SK-N-SH treated with all-trans-retinoic acid at 6 μM for 48 hours (cell line): Measurements from ENCODE around the gene KPNA6.

Source experiments
- ARNTL ChIP-seq: fragments of 450-650 bp; formaldehyde crosslinking; IDR thresholded peaks from 2 replicates; pipeline ENCODE4 v1.5.0; 2020; ENCODE audit warnings: low read depth, mild to moderate bottlenecking, moderate library complexity, borderline replicate concordance
- BACH2 ChIP-seq: fragments of 250-450 bp; sonication (Bioruptor Pico); IDR thresholded peaks from 2 replicates; pipeline ENCODE4 v1.9.0; 2021; ENCODE audit warnings: mild to moderate bottlenecking, borderline replicate concordance
- CSDC2 ChIP-seq: fragments of 250-450 bp; sonication (Bioruptor Pico); IDR thresholded peaks from 2 replicates; pipeline ENCODE4 v1.5.0; 2020; ENCODE audit warnings: mild to moderate bottlenecking, moderate library complexity
- RARB ChIP-seq: fragments of 250-450 bp; sonication (Bioruptor Pico); IDR thresholded peaks from 2 replicates; pipeline ENCODE4 v1.8.0; 2021; ENCODE audit warnings: mild to moderate bottlenecking, moderate library complexity
- TCF4 ChIP-seq: fragments of 250-450 bp; sonication (Bioruptor Pico); IDR thresholded peaks from 2 replicates; pipeline ENCODE4 v1.8.0; 2021; ENCODE audit warnings: mild to moderate bottlenecking, moderate library complexity, borderline replicate concordance
- ZFP3 ChIP-seq: fragments of 250-450 bp; sonication (Bioruptor Pico); IDR thresholded peaks from 2 replicates; pipeline ENCODE4 v1.5.0; 2020; ENCODE audit warnings: mild to moderate bottlenecking, moderate library complexity
- ZFP30 ChIP-seq: fragments of 450-650 bp; formaldehyde crosslinking; IDR thresholded peaks from 2 replicates; pipeline ENCODE4 v1.5.0; 2022; ENCODE audit warnings: mild to moderate bottlenecking, moderate library complexity
- ZNF565 ChIP-seq: fragments of 450-650 bp; formaldehyde crosslinking; conservative IDR thresholded peaks from 2 replicates; pipeline ENCODE4 v1.5.0; 2020; ENCODE audit warnings: low read depth, mild to moderate bottlenecking, moderate library complexity
- ZNF70 ChIP-seq: fragments of 450-650 bp; formaldehyde crosslinking; IDR thresholded peaks from 2 replicates; pipeline ENCODE4 v1.5.0; 2020; ENCODE audit warnings: mild to moderate bottlenecking, moderate library complexity
- TF ChIP-seq, protein P1 (sequence below): fragments of 250-450 bp; sonication (Bioruptor Pico); IDR thresholded peaks from 2 replicates; pipeline ENCODE4 v1.8.0; 2020; ENCODE audit warnings: mild to moderate bottlenecking, moderate library complexity, borderline replicate concordance
- TF ChIP-seq, protein P2 (sequence below): fragments of 250-450 bp; sonication (Bioruptor Pico); IDR thresholded peaks from 2 replicates; pipeline ENCODE4 v1.5.1; 2020; ENCODE audit warnings: low read depth, mild to moderate bottlenecking, moderate library complexity
- TF ChIP-seq, protein P3 (sequence below): fragments of 250-450 bp; sonication (Bioruptor Pico); IDR thresholded peaks from 2 replicates; pipeline ENCODE4 v1.8.0; 2021; ENCODE audit warnings: low read depth, mild to moderate bottlenecking, moderate library complexity, borderline replicate concordance

DNA sequence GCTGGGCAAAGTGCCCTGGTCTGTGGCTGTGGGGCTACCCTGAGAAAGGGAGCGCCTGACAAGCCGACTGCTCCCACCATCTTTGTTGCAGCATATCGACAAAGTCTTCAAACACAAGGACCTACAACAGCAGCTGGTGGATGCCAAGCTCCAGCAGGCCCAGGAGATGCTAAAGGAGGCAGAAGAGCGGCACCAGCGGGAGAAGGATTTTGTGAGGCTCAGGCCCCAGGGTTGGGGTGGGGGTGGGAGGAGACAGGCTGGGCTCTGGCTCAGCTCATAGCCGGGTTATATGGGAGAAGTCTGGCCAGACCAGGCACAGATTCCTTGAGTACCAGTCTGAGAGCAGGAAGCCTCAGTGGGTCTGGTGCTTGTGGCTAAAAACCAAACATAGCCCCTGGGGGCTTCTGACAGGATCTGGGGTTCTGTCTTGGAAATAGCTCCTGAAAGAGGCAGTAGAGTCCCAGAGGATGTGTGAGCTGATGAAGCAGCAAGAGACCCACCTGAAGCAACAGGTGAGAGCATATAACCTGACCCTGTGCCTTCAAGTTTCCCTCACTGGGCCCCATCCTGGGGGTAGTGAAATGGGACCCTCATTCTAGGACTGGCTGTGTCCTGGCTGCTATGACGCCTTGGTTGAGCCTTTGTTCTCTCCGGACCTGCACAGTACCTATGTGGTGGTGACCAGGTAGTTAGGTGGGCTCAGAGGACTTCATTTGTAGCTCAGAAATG lies 84.5 kb downstream of the KPNA6 start:
- TF ChIP-seq ZFP30 (CRISPR knock-in tag) (no peak), BACH2 (no peak), ZFP3 (CRISPR knock-in tag) (no peak), RARB (CRISPR knock-in tag) (no peak), ZNF565 (no peak), CSDC2 (CRISPR knock-in tag) (no peak), ZNF70 (CRISPR knock-in tag) (no peak), ARNTL (CRISPR knock-in tag) (no peak), TCF4 (CRISPR knock-in tag) (no peak)
- TF ChIP-seq, protein P1, sequence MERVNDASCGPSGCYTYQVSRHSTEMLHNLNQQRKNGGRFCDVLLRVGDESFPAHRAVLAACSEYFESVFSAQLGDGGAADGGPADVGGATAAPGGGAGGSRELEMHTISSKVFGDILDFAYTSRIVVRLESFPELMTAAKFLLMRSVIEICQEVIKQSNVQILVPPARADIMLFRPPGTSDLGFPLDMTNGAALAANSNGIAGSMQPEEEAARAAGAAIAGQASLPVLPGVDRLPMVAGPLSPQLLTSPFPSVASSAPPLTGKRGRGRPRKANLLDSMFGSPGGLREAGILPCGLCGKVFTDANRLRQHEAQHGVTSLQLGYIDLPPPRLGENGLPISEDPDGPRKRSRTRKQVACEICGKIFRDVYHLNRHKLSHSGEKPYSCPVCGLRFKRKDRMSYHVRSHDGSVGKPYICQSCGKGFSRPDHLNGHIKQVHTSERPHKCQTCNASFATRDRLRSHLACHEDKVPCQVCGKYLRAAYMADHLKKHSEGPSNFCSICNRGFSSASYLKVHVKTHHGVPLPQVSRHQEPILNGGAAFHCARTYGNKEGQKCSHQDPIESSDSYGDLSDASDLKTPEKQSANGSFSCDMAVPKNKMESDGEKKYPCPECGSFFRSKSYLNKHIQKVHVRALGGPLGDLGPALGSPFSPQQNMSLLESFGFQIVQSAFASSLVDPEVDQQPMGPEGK (CRISPR knock-in tag), result no peak
- TF ChIP-seq, protein P2, sequence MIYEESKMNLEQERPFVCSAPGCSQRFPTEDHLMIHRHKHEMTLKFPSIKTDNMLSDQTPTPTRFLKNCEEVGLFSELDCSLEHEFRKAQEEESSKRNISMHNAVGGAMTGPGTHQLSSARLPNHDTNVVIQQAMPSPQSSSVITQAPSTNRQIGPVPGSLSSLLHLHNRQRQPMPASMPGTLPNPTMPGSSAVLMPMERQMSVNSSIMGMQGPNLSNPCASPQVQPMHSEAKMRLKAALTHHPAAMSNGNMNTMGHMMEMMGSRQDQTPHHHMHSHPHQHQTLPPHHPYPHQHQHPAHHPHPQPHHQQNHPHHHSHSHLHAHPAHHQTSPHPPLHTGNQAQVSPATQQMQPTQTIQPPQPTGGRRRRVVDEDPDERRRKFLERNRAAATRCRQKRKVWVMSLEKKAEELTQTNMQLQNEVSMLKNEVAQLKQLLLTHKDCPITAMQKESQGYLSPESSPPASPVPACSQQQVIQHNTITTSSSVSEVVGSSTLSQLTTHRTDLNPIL (CRISPR knock-in tag), result no peak
- TF ChIP-seq, protein P3, sequence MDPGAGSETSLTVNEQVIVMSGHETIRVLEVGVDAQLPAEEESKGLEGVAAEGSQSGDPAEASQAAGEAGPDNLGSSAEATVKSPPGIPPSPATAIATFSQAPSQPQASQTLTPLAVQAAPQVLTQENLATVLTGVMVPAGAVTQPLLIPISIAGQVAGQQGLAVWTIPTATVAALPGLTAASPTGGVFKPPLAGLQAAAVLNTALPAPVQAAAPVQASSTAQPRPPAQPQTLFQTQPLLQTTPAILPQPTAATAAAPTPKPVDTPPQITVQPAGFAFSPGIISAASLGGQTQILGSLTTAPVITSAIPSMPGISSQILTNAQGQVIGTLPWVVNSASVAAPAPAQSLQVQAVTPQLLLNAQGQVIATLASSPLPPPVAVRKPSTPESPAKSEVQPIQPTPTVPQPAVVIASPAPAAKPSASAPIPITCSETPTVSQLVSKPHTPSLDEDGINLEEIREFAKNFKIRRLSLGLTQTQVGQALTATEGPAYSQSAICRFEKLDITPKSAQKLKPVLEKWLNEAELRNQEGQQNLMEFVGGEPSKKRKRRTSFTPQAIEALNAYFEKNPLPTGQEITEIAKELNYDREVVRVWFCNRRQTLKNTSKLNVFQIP (CRISPR knock-in tag), result no peak
